Astrocyte (in vitro differentiated cells and primary cell): ENCODE measurements around the gene ANKRD18B. TPM values are rescaled to one million over a fixed set of nuclear protein-coding genes. Genes with fewer than 3 reads are reported as not detected.
"Not testable (repeated sequence)": the region's sequence is repeated elsewhere in the genome, so short reads cannot be mapped to it uniquely, and the experiment has no call there.

Source experiments
- DNase-seq: peaks from one replicate; pipeline ENCODE4 v3.0.0-alpha.2; 2010; ENCODE audit warnings: low read depth
- FAIRE-seq: peaks from 2 replicates; lab custom pipeline; 2011; peaks lifted over from hg19 to GRCh38; lab: Jason Lieb, UNC
- H2AFZ ChIP-seq: 2 replicates; pipeline ENCODE4 v1.6.0; 2012; ENCODE audit warnings: low read depth, low read length, inconsistent platforms
- H3K27ac ChIP-seq: 2 replicates; pipeline ENCODE4 v1.5.1; 2011; ENCODE audit warnings: low read depth, low read length, inconsistent platforms
- H3K27me3 ChIP-seq: 2 replicates; pipeline ENCODE4 v1.6.0; 2011; ENCODE audit warnings: low read length, inconsistent platforms; ENCODE audit not compliant: insufficient read depth
- H3K36me3 ChIP-seq: 2 replicates; pipeline ENCODE4 v1.5.1; 2011; ENCODE audit warnings: low read length, inconsistent platforms; ENCODE audit not compliant: insufficient read depth
- H3K4me1 ChIP-seq: 2 replicates; pipeline ENCODE4 v1.5.1; 2011; ENCODE audit warnings: low read length, inconsistent platforms; ENCODE audit not compliant: insufficient read depth
- H3K4me2 ChIP-seq: 2 replicates; pipeline ENCODE4 v1.6.0; 2012; ENCODE audit warnings: low read length, inconsistent platforms
- H3K4me3 ChIP-seq: 2 replicates; pipeline ENCODE4 v1.5.1; 2011; ENCODE audit warnings: low read depth, mild to moderate bottlenecking, low read length, inconsistent platforms; ENCODE audit not compliant: insufficient read depth
- H3K79me2 ChIP-seq: 2 replicates; pipeline ENCODE4 v1.6.0; 2012; ENCODE audit warnings: mild to moderate bottlenecking, low read length, inconsistent platforms; ENCODE audit not compliant: insufficient read depth
- H3K9ac ChIP-seq: 2 replicates; pipeline ENCODE4 v1.6.0; 2012; ENCODE audit warnings: mild to moderate bottlenecking, low read length, inconsistent platforms
- H3K9me3 ChIP-seq: 2 replicates; pipeline ENCODE4 v1.5.1; 2012; ENCODE audit warnings: low read depth, mild to moderate bottlenecking, low read length, inconsistent platforms; ENCODE audit not compliant: insufficient read depth
- H4K20me1 ChIP-seq: 2 replicates; pipeline ENCODE4 v1.6.0; 2012; ENCODE audit warnings: low read length, inconsistent platforms; ENCODE audit not compliant: insufficient read depth
- H3K27ac Mint-ChIP-seq: one replicate; pipeline ENCODE4 v1.8.0; 2021; ENCODE audit warnings: mild to moderate bottlenecking, mixed read lengths; ENCODE audit not compliant: unreplicated experiment
- H3K27me3 Mint-ChIP-seq: one replicate; pipeline ENCODE4 v1.8.0; 2021; ENCODE audit warnings: low read depth, mixed read lengths; ENCODE audit not compliant: unreplicated experiment
- H3K36me3 Mint-ChIP-seq: one replicate; pipeline ENCODE4 v1.8.0; 2021; ENCODE audit warnings: low read depth, mixed read lengths; ENCODE audit not compliant: unreplicated experiment
- H3K4me1 Mint-ChIP-seq: one replicate; pipeline ENCODE4 v1.8.0; 2021; ENCODE audit warnings: low read depth, mixed read lengths; ENCODE audit not compliant: unreplicated experiment
- H3K4me3 Mint-ChIP-seq: one replicate; pipeline ENCODE4 v1.8.0; 2021; ENCODE audit warnings: mild to moderate bottlenecking, moderate library complexity, mixed read lengths; ENCODE audit not compliant: unreplicated experiment
- H3K9me3 Mint-ChIP-seq: one replicate; pipeline ENCODE4 v1.8.0; 2021; ENCODE audit warnings: mild to moderate bottlenecking, mixed read lengths; ENCODE audit not compliant: unreplicated experiment
- CTCF ChIP-seq: IDR thresholded peaks from 2 replicates; pipeline ENCODE4 v1.5.1; 2011; ENCODE audit warnings: low read depth, mild to moderate bottlenecking, inconsistent platforms, low read length, moderate library complexity; ENCODE audit not compliant: insufficient read depth
- EZH2 ChIP-seq: IDR thresholded peaks from 2 replicates; pipeline ENCODE4 v1.6.1; 2012; ENCODE audit warnings: mild to moderate bottlenecking, low read length, inconsistent platforms; ENCODE audit not compliant: insufficient read depth
- total RNA-seq: library from RNA; stranded (reverse); gene quantifications from 2 replicates; pipeline ENCODE4 v1.2.1, GENCODE V29; 2021

The ANKRD18B gene
- total RNA-seq, 1 donor from 2014 or later = 6.3 TPM

- H3K27ac ChIP-seq = no peak overlapping the region
- H3K9me3 ChIP-seq = no peaks in the 10 kb centered on the region
- H3K4me1 ChIP-seq = no peaks in the 10 kb centered on the region
- Mint-ChIP-seq H3K4me3 (no peak overlapping the region), H3K27me3 (no peaks in the 10 kb centered on the region), H3K27ac (no peak overlapping the region), H3K36me3 (no peaks in the 10 kb centered on the region), H3K4me1 (no peaks in the 10 kb centered on the region), H3K9me3 (no peaks in the 10 kb centered on the region)
- H2AFZ ChIP-seq = no peak overlapping the region
- H3K4me2 ChIP-seq = no peak overlapping the region
- FAIRE-seq (no peak), DNase-seq (no peak)
- TF ChIP-seq CTCF = no peak
- TF ChIP-seq EZH2 = no peak
- H3K4me3 ChIP-seq = no peak overlapping the region
- H3K36me3 ChIP-seq = no peaks in the 10 kb centered on the region
- H3K9ac ChIP-seq = no peak overlapping the region
- no peaks in the 10 kb centered on the region for H3K79me2 ChIP-seq
- H4K20me1 ChIP-seq = no peaks in the 10 kb centered on the region
- no peaks in the 10 kb centered on the region for H3K27me3 ChIP-seq
Measured at GRCh38 chr9:33480106-33480505, 43.9 kb upstream of the ANKRD18B start.

GRCh38 chr9:33480976-33481375 is 43.1 kb upstream of the ANKRD18B start:
- Histone ChIP-seq H3K27me3 (no peaks in the 10 kb centered on the region), H3K9me3 (no peaks in the 10 kb centered on the region), H3K4me1 (no peaks in the 10 kb centered on the region), H4K20me1 (no peaks in the 10 kb centered on the region), H3K4me2 (no peak overlapping the region), H3K4me3 (no peak overlapping the region), H2AFZ (no peak overlapping the region), H3K36me3 (no peaks in the 10 kb centered on the region), H3K27ac (no peak overlapping the region), H3K79me2 (no peaks in the 10 kb centered on the region), H3K9ac (no peak overlapping the region)
- FAIRE-seq (no peak), DNase-seq (no peak)
- H3K4me1 Mint-ChIP-seq = no peaks in the 10 kb centered on the region
- H3K27ac Mint-ChIP-seq = no peak overlapping the region
- no peaks in the 10 kb centered on the region for H3K27me3 Mint-ChIP-seq
- H3K9me3 Mint-ChIP-seq = no peaks in the 10 kb centered on the region
- TF ChIP-seq EZH2 (no peak), CTCF (no peak)
- no peak overlapping the region for H3K4me3 Mint-ChIP-seq
- H3K36me3 Mint-ChIP-seq = no peaks in the 10 kb centered on the region

GRCh38 chr9:33485312-33485711 is 38.7 kb upstream of the ANKRD18B start:
- not testable (repeated sequence) for FAIRE-seq, H3K4me1 ChIP-seq, H3K27ac Mint-ChIP-seq, H3K4me3 Mint-ChIP-seq, DNase-seq, H2AFZ ChIP-seq, H3K9ac ChIP-seq, H3K4me1 Mint-ChIP-seq, H3K79me2 ChIP-seq, H3K27me3 ChIP-seq, H3K36me3 ChIP-seq, H3K9me3 ChIP-seq, H3K4me3 ChIP-seq, H3K27me3 Mint-ChIP-seq, H4K20me1 ChIP-seq, H3K27ac ChIP-seq, H3K36me3 Mint-ChIP-seq, H3K9me3 Mint-ChIP-seq, H3K4me2 ChIP-seq
